NK-92 treated with Interleukin-12 subunit alpha and Interleukin-12 subunit beta, amount 100 ng/mL, for 24 hours (cell line): ENCODE measurements around the gene RPN1.
"Not testable (repeated sequence)": the region's sequence is repeated elsewhere in the genome, so short reads cannot be mapped to it uniquely, and the experiment has no call there.

Experiments used
- DNase-seq: peaks from one replicate; lab custom pipeline; 2025; lab: John Stamatoyannopoulos, UW

Gene RPN1

DNA sequence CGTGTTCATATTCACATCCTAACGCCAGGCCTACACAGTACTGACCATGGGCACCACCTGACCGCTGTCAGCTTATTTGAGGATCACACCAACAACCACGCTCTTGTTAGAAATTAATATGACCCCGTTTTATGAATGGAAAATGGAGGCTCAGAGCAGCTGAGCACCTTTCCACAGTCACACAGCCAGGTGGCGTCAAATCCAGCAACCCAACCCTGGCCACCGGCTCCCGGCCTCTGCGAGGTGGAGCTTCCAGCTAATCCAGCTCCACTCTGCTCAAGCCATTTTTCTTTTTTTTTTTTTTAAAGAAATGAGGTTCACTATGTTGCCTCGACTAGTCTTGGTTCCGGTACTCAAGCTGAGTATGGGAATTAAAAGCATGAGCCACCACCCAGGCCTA is 41.3 kb downstream of the RPN1 start:
- DNase-seq = no peak

DNA sequence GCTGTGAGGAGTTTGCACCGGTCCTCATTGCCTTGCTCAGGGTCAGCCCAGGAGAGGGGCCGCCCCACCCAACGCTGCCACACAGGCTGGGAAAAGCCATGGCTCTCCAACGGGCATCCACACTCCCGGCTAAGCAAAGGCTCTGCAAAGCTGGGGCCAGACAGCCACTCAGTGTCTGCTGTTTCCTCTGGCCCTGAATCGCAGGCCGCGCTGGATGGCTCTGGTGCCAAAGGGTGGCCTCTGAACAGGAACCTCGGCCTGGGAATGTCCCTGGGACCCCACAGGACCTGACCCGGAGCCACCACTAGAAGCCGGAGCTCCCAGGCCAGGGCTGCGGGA is 42.9 kb downstream of the RPN1 start:
- no peak for DNase-seq

DNA sequence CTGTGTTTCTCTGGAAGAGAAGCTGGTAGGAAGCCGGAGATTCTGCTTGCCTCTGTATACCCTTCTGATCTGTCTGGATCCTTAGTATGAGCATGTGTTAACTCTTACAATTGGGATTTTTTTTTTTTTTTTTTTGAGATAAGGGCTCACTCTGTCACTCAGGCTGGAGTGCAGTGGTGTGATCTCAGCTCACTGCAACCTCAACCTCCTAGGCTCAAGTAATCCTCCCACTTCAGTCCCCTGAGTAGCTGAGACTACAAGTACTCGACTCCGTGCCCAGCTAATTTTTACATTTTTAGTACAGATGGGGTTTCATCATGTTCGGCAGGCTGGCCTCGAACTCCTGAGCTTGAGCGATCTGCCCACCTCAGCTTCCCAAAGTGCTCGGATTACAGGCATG is 44.5 kb downstream of the RPN1 start:
- DNase-seq = no peak

DNA sequence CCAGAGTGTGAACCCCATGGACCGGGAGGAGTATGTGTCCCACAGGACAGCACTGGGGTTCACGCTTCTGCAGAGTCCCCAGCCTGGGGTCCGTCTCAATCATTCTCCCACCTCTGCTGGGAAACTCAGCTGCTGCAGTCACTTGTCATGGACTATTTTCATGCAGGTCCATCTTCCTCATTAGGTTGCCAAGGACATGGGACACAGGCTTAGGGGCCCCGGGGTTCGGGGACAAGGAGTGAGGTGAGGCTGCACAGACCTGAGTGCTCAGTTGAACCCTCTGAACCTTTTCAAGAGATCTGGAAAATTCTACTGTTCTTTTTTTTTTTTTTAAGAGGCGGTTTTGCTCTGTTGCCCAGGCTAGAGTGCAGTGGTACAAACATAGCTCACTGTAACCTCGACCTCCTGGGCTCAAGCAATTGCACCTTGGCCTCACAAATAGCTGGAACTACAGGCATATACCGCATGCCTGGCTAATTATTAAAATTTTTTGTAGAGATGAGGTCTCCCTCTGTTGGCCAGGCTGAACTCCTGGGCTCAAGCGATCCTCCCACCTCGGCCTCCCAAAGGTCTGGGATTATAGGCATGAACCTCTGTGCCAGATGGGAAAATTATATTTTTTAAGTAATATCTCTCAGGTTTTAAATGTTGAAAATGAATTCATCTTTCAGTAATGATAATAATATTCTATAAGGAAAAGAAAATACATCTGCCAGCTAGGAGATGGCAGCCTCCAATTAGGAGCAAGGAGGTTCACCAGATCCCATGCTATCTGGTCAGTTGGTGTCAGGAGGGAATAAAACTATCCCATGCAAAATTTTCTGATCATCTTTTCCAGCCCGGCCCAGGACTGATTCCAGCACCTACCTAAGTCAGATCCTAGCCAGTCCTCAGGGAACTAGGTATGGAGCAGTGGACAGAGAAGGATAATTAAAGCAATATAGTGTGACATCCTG is 45.2 kb downstream of the RPN1 start:
- DNase-seq = no peak

DNA sequence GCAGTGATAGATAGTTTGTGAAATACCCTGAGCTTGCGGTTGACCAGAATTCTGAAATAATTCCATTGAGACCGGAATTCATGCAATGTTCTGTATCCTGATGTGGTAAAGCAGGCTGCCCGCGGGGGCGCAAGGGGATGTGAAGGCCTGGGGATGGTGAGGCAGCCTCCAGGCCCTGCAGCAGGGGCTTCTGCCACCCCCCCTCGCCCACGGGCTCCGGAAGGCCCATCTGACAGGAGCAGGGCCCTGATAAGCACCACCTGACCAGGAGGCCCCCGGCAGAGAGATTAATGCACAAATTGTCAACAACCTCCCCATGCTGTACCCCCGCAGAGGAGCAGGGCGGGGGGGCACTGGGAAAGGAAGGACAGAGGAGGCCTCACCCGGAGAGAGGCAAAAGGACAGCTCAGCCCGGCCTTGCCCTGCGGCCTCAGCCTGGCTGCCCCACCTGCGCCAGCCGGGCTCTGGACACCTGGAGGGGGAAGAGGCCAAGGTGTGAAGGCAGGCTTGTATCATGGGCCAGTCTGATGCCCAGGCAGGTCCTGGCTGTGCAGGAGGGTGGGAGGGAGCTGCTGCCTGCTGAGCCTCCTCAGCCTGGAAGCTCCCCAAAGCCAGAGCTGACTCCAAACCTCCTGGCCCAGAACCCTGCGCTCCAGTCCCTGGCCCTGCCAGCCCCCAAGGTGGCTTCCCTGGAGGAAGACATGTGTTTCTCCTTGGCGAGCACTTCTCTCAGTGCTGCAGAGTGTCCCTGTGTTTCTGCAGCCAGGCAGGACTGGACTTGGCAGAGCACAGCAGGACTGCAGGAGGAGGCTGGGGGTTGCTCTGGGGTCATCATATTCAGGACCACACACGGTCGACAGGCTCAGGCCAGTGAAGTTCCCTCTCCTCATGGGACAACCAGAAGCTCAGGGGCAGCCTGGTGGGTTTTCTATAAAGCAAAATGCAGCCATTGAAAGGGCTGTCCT is 46.5 kb downstream of the RPN1 start:
- no peak for DNase-seq

DNA sequence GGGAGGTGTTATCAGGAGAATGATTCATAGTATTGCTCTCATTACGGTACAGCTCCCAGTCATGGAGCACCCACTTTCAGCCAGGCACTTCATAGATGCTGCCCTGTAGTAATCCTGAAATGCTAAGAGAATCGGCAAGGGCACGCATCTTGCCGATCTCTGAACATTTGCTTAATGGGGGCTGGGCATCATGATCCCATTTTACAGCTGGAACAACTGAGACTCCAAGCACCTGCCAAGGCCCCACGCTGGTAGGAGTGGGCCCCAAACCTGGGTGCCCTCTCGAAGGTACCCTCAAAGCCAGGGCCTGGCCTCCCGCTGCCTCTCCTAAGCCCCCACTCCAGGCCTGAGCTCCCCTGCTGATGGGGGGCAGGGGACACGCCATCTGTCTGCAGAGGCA is 47.3 kb downstream of the RPN1 start:
- no peak for DNase-seq

DNA sequence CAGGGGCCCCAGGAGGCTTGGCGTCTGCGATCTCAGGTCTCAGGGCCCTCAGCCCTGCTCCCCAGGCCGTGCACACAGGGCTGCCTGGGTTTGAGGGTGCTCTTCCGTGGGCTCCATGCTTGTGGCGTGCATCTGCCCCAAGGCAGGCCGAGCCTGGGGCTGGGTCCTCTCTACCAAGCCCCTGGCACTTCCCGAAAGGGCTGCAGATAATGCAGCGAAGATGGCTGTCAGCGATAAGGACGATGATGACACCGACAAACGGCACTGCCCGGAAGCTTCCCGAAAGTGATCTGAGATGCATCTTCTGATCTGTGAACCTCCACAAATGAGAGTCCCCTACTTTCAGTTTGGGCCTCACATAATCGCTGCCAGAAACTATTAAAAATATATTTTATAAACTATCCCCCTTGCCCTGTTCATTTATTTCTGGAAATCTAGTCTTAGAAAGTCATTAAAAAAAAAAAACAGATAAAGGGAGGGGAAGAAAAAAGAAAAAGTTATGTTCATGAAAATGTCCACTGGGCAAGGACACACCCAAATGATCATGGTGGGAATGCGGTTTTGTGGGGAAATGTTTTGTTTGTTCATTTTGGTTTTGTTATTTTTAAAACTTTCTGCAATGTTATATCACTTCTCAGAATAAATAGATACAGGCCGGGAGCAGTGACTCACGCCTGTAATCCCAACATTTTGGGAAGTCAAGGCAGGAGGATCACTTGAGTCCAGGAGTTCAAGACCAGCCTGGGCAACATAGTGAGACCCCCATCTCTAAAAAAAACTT is 51.5 kb downstream of the RPN1 start:
- no peak for DNase-seq

DNA sequence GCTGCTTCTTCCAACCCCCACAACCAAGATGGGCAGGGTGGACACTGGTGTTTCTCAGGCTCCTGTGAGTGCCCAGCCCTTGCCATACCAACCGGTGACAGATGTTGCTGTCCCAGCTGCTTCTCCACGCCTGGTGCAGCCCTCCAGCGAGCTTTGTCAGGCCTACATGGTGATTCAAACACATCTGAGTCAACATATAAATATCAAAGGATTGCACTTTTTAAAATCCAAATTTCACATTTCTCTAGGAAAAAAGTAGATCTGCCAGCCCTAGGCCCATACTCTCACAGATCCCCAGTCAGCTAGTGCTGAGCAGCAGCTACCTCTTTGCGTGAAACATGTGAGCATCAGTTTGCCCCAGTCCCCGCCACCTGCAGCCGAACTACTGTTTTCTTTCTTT is 52.7 kb downstream of the RPN1 start:
- no peak for DNase-seq

DNA sequence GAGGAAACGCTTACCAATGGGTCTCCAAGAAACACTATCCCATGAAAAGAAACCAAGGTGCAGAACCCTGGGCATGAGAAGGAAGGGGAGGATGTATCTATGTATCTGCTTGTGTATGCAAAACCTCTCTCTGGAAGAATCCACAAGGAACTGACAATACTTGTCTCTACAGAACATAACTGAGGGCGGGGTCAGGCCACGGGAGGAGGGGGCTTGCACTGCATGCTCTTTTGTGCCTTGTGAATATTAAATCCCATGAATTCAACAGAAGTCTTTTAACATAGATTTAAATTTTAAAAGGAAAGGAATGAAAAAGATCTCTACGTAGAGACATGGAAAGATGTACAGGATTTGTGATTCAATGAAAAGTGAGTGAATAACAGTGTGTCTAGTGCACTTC is 57.8 kb downstream of the RPN1 start:
- DNase-seq = no peak

DNA sequence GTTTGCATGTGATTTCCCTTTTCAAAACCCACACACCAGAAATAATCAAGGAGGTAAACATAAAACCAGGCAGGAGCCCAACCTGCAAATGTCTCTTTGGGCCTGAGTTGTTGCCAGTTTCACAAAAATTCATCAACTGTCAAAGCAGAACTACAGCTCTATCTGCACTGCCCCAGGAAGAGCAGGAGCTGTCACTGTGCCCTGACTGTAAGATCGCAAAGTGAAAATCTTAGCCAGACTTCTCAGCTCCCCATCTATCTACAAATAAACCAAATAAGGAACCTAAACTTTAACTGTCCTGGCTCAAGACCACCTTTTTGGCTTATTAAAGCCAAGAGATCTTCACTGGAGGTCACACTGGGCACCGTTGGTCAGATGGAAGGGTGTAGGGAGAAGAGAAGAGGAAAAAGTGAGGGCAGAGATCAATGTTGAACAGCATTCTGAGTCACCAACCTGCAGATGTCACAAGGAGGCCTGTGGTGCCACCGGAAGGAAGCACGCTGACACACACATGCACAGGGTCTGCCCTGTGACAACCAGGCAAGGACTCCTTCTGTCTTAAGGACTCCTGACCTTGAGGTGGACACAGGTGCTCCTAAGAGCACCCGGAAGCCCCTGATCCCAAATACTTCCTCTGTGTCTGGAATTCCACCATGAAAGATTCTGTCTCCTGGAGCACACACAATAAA is 58.7 kb downstream of the RPN1 start:
- no peak for DNase-seq

DNA sequence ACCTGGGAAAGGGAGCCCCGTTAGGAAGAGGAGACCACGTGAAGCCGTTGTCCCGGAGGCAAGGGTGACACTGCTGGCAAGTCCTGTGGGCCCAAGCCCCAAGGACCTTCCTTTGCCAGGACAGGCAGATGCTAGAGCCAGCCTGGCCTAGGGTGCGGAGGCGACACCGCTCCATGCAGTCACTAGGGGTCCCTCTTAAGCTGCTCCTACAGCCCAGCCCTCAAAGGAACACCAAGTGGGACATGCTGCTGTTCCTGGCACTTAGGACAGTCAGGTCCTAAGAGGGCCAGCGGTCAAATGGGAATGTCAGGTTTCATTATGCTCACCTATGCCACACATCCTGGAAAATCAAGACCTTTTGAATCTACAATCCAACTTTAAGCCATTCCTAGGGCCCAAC is 59.7 kb downstream of the RPN1 start:
- no peak for DNase-seq

DNA sequence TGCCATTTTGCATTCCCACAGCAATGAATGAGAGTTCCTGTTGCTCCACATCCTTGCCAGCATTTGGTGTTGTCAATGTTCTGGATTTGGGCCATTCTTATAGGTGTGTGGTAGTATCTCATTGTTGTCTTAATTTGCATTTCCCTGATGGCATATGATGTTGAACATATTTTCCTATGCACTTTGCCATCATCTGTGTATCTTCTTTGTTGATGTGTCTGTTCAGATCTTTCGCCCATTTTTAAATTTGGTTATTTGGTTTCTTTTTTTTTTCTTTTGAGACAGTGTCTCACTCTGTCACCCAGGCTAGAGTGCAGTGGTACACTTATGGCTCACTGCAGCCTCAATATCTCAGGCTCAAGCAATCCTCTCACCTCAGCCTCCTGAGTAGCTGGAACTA is 60.6 kb downstream of the RPN1 start:
- DNase-seq = not testable (repeated sequence)

DNA sequence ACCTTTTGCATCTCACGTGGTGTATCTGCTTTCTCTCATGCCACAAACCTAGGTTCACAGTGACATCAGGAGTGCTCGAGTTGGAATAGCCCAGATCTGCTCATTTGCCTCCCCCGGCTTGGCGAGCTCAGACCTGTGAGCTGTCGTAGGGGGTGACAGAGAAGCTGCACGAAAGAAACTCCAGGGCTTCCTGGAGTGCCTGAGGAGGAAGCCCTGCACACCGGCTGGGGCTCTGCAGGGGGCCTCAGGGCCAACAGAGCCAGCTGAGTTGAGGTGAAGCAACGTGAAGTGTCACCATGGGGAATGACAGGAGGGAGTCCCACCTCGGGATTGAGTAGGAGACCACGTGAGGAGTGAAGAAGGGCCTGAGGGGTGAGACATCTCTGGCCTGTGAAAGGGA is 62.5 kb downstream of the RPN1 start:
- DNase-seq = no peak

DNA sequence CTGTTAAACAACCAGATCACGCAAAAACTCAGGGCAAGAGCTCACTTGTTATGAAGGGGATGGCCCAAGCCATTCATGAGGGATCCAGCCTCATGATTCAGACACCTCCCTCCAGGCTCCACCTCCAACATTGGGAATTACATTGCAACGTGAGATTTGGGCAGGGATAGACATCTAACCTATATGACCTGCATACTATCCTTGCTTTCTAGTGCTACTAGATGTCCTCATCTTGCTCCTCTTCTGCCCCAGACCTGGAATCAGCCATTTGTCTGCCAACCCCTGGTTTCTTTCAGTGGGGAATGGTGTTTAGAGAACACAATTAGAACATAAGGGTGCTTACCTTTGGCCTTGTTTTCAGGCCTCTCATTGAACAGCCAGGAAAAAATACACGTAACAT is 63.2 kb downstream of the RPN1 start:
- DNase-seq = no peak

DNA sequence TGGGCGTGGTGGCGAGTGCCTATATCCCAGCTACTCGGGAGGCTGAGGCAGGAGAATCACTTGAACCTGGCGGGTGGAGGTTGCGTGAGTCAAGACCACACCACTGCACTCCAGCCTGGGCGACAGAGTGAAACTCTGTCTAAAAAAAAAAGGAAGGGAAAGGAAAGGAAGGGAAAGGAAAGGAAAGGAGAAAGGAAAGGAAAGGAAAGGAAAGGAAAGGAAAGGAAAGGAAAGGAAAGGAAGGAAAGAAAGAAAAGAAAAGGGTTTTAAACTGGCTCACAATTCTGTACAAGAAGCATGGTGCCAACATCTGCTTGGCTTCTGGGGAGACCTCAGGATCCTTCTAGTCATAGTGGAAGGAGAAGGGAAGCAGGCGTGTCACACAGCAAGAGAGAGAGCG is 63.7 kb downstream of the RPN1 start:
- not testable (repeated sequence) for DNase-seq

DNA sequence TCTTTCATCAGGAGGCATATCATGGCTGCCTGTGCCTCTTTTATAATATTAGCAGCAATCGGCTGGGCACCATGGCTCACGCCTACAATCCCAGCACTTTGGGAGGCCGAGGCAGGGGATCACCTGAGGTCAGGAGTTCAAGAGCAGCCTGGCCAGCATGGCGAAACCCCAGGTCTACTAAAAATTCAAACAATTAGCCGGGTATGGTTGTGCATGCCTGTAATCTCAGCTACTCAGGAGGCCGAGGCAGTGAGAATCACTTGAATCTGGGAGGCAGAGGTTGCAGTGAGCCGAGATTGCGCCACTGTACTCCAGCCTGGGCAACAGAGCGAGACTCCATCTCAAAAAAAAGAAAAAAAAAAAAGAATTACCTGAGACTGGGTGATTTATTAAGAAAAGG is 64.2 kb downstream of the RPN1 start:
- DNase-seq = not testable (repeated sequence)

DNA sequence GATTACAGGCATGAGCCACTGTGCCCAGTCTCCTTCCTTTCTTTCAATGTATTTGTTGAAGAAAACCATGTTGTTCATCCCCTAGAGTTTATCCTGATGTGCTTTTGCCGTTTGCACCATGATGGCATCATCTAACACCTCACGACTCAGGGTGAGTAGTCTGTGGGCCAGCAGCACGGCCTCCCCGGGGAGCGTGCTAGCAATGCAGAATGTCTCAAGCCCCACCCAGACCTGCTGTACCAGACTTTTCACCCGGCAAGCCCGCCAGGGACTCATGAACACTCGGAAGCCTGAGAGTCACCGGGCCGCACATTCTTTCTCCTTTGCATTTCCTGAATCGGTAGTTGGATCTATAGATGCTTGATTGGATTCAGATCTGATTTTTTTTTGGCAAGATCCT is 64.6 kb downstream of the RPN1 start:
- no peak for DNase-seq

DNA sequence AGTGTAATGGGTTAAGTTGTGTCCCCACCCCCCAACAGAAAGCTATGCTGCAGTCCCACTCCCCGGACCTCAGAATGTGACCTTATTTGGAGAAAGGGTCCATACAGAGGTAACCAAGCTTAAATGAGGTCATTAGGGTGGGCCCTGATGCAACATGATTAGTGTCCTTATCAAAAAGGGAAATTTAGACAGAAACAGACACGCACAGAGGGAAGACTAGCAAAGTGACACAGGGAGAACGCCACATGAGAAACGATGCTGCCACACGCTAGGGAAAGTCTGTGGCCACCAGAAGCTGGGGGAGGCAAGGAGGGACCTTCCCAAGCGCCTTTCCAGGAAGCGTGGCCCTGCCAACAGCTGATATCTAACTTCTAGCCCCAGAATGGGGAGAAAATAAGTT is 65.4 kb downstream of the RPN1 start:
- DNase-seq = no peak

DNA sequence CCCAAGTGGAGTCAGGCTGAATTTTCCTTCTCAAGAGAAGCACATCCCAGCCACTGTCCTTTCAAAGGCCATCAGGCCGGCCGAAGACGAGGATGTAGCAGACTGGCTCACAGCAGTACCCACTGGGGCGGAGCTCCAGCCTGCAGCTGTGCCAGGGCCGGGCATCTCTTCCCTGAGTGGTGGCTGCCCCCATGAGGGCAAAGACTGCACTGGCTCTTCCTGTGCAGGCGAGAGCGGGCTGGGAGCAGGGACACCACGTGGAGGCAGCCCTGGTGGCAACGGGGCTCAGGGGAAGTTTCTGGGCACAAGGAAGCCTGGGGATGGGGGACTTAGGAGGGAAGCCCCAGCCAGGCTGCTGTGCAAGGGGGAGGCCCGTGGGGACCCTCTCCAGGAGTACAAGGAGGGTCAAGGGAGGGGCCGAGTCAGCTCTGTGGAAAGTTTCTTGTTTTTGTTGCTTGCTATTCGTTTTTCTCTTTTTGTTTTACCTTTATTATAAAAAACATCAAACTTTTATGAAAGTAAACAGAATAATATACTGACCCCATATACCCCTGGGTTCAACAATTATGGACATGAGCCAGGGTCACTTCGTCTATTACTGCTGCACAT is 66.1 kb downstream of the RPN1 start:
- no peak for DNase-seq

DNA sequence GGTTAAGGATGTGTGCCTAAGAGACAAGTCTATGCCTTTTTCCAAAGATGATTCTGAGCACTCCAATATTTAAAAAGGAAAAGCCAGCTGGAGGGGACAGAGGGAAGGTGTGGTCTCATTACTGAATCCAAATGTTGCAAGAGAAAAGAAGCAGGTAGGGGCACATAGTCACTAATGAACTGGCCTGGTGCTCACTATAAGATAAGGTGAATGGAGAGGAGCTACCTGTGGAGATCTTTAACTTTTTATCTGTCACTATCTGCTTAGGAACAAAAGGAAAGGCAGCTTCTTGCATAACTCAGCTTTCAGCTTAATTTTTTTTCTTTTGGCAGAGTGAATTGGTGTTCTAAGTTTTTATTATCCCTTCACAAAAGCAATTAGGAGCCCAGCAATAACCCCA is 69.1 kb downstream of the RPN1 start:
- DNase-seq = no peak

DNA sequence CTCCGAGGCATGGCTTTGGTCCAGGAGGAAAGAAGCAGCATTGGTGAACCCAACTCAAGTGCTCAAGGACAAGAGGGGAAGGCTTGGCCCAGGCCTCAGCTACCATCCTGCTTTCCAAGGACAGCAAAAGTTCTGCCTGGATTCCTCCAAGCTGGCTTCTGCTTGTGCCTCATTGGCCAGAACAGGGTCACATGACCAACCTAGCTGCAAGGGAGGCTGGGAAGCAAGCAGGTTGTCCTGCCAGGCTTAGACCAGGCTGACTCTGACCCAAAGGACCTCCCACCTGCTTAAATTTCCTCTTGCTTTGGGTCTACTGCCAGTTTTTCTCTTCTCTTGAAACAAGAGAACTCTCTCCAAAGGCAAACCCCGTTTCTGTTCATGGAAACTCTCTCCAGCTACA is 70.7 kb downstream of the RPN1 start:
- no peak for DNase-seq
